GM18517 (cell line): ENCODE results near the gene CCL17.
"Not testable (repeated sequence)": the region's sequence is repeated elsewhere in the genome, so short reads cannot be mapped to it uniquely, and the experiment has no call there.

Experiments
- ATAC-seq: cut with Tn5 transposase; IDR thresholded peaks from one replicate; pipeline ENCODE4 v1.9.1; 2021; ENCODE audit warnings: mild to moderate bottlenecking, moderate library complexity; ENCODE audit not compliant: unreplicated experiment

The CCL17 gene

DNA sequence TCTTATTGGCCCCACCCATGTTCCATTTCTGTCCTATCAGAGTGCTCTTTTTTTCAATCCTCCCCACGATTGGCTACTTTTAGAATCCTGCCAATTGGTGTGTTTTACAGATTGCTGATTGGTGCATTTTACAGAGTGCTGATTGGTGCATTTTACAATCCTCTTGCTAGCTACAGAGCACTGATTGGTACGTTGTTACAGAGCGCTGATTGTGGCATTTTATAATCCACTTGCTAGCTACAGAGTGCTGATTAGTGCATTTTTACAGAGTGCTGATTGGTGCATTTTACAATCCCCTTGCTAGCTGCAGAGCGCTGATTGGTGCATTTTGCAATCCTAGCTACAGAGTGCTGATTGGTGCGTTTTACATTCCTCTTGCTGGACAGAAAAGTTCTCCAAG, 9.5 kb upstream of the CCL17 start:
- no peak for ATAC-seq

DNA sequence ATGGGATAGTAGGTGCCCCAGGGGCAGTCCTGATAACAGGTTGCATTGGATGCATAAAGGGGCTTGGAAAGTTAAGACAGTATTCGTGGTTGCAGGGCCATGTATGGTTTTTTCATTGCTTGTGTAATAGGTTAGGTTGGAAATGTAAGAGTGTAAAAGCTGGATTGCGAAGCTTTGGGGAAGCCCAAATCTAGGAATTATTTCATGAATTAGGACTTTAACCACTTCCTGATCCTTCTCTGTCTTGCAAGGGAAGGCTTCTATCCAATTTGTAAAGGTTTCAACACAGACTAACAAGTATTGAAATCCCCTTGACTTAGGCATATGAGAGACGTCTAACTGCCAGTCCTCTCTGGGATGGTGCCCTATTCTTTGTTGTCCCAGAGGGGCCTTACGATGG, 7.8 kb upstream of the CCL17 start:
- ATAC-seq, result no peak

DNA sequence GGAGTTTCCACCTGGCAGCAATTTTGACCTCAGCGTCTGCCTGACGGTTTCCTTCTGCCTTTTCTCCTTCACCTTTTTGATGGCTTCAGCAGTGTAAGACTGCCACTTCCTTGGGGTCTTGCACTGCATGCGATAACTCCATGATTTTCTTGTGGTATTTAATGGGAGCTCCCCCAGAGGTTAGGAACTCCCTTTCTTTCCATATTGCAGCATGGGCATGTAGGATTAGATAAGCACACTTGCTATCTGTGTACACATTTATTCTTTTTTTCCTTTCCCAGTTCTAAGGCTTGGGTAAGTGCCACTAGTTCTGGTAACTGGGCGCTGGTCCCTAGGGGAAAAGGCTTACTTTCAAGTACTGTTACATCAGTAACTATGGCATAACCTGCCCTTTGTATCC, 7.1 kb upstream of the CCL17 start:
- not testable (repeated sequence) for ATAC-seq

DNA sequence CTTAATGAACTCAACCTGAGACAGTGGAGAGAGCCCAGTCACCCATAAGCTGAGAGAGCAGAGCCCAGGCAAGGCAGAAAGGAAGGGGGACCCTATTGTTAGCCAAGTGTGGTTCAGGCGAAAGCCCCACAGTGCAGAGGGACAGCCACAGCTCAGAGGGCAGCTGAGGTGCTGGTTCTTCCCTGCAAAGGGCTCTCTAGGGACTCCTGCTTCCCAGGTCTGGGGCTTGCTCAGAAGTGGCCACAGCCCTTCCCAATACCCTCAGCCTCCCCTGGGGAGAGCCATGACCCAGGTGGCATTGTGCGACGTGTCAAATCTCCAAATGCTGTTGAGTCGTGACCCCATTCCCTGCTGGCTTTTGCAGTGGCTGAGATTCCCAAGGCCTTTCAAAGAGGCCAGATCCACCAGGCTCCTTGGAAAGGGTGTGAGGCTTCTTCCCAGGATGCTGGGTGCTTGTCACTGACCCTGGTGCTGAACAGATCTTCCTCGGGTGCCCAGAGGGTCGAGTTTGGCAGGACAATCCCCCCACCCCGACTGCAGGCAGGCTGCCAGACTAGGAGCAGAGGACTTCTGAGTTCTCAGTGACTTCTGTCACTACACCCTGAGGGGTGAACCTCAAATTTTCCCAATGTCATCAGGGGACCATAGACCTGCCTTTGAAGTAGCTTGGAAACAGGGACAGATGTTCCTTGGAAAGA, 2.5 kb upstream of the CCL17 start:
- ATAC-seq, result no peak

DNA sequence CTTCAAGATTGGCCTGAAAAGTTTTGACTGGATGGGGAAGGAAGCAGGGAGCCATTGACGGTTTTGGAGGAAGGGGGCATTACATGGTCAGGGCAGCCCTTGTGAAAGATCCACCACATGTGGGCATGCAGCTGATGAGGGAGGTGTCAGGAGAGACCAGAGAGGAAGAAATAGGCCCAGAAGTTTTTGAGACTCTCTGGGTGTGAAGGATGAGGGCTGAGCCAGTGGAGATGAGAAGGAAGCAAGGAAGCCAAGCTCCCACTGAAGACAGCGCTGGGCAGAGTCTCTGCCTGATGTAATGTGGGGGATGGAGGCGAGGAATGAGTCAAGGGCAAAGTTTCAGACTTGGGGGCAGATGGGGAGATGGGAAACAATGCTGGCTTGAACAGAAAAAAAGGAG, 530 bp downstream of the CCL17 start:
- ATAC-seq, result no peak

DNA sequence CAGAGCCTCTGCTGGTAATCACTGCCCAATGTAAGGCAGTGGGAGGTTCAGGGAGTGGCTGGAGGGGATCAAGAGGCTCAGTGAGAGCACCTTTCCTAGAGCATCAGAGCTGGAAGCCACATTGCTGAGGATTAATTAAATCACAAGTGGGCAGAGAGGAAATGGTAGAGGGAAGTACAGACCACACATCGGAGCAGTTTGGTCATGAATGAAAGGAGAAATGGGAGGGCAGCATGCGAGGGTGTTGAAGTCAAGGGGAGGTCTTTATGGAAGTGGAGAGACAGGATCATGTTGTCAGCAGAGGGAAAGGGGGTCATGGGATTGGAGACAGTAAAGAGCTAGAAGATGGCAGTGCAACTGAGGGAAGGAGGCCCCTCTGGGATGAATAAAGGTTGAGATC, 2.3 kb downstream of the CCL17 start:
- no peak for ATAC-seq

DNA sequence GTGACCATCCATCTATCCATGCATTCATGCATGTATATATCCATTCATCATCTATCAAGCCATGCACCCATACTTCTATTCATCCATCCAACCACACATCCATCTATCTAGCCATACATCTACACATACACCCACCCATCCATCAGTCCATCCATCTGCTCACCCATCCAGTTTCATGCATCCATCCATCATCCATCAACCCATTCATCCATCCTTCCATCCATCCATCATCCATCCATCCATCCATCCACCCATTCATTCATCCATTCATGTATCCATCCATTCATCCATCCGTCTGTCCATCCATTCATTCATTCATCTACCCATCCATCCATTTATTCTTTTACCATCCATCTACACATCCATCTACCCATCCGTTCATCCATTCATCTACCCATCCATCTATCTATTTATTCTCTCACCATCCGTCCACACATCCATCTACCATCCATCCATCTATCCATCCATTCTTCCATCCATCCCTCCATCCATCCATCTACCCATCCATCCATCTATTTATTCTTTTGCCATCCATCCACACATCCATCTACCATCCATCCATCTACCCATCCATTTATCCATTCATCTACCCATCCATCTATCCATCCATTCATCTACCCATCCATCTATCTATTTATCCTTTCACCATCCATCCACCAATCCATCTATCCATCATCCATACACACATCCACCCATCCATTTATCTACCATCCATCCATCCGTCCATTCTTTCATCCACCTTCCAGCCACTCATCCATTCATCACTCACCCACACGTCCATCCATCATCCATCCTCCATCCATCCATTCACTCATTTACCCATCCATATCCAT, 3.2 kb downstream of the CCL17 start:
- ATAC-seq, result no peak

DNA sequence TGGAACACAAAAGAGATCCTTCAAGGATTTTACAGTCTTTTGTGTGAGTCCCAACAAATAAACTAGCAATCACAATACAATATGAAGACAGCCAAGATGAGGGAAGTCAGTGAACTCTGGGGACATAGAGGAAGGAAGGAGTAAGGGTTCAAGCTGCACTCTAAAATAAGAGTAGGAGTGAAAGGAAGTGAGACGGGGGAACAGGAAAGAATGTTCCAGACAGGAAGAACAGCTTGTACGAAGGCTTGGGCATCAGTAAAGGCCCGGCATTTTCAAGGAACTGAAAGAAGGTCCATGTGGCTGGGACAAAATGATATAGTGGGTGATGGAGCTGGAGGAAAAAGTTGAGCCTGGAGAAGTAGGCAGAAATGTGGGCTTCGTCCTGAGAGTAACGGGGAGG, 4.5 kb downstream of the CCL17 start:
- ATAC-seq, result no peak

DNA sequence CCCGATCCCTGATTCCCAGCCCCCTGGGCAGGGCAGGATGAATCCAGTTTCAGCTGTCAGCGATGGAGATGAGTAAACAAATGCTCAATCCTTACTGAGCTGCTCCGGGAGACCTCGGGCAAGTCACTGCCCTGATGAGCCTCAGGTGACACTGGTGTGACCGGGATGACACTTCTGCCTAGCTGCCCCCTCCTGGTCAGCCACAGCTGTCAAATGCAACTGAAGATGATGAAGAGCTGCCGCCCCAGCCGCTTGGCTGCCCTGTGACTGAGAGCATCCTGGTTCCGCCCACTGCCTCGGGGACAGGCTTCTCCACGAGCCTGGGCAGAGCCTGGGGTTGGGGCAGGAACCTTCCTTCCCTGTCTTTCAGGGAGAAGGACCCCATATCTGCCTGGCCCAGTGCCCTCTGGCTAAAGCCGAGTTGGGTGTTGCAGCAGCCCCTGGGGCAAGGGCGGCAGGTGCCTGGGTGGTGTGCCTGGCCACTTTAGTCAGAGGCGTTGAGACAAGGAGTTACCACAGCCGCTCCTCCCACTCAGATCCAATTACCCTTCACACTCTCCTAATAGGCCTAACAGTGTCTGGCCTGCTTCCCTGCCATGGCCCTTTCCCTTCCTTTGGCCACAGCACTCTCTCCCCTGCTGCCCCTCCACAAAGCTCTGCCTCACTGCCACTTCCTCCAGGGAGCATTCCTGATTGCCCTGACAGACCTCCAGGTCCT, 5.5 kb downstream of the CCL17 start:
- no peak for ATAC-seq

DNA sequence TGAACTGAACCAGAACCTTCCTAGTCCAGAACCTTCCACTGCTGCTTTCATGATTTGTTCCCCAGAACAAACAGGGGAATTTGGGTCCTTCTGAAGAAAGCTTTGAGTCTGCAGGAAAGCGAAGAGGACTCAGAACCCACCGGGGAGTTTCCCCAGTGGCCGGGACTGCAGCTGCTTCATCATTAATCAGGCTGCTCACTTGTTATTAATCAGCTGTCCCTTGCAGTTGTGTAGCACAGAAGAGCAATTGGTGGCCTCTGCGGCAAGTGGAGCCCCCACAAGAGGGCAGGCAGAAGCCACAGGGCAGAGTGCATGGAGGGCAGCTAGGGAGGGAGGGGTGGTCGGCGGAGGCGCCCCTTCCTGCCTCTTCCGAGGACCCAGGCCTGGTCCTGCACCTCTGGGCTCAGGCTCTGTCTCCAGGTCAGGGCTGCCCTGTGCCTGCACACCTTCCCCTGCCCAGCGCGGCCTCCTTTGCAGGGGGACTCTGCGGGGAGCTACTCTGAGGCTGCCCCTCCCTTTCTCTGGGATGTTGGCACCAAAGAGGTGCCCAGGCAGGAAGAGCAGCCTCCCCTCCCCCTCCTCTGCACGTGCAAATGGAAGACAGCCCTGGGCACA, 6.9 kb downstream of the CCL17 start:
- ATAC-seq, result no peak

DNA sequence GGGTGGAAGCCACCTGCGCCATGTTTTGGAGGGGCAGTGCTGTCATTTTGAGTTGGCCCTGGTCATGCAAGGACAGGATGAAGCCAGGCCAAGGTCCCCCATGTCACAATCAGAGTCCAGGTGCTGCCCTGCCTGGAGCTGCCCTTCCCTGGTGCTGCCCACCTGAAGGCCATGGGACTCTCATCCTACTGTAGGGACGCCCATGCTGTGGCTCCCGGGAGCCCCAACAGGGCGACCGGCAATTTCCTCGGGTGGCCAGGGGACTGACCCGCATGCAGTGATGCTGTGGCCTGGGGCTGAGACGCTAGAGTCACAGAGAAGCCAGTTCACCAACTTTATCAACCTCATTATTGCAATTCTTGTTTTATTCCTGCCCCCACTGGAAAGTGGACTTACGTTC, 8.0 kb downstream of the CCL17 start:
- ATAC-seq, result no peak

DNA sequence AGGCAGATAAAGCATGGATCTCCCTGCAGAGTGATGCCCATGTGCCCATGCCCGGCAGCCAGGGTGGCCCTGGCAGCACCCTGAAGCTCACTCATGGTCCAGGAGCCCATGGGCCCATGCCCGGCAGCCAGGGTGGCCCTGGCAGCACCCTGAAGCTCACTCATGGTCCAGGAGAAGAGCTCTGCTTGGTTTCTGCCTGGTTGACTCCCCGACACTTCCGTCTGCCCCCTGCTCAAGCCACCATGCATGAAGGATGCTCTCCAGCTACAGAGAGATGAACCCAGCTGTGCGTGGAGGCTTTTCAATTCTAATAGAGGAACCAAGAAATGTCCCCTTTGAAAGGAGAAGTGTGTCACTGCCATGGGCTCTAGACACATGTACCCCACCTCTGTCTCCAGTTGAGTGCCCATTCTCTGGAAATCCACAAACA, 8.7 kb downstream of the CCL17 start:
- no peak for ATAC-seq

DNA sequence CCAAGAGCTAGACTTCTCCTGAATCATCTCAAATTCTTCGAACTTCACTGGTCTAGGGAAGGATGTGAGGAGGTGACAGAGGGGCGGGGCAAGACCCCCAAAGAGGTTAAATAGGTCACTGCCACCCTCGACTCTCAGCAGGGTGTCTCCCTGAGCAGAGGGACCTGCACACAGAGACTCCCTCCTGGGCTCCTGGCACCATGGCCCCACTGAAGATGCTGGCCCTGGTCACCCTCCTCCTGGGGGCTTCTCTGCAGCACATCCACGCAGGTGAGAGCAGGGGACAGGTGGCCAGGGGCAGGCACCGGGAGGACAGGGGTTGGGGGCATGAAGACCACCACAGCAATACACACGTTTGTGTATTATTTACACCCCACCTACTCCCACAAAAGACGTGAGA, 9.2 kb downstream of the CCL17 start:
- no peak for ATAC-seq

DNA sequence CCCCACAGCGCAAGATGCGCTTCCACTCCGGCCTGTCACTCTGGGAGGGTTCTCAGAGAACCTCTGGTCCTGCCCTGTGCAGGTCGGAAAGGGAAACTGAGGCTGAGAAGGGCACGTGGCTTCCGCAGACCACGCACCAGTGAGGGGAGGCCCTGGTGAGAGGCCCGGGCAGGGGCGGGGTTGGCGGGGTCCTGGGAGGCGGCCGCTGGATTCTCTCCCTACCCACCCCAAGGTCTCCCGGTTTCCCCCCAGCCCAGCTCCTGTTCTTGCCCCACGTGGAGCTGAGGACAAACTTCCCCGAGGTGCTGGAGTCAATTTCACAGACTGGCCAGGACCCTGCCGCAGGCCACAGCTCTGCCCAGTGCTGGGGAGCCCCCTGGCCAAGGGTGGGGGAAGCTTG, 11.5 kb downstream of the CCL17 start:
- ATAC-seq, result no peak

DNA sequence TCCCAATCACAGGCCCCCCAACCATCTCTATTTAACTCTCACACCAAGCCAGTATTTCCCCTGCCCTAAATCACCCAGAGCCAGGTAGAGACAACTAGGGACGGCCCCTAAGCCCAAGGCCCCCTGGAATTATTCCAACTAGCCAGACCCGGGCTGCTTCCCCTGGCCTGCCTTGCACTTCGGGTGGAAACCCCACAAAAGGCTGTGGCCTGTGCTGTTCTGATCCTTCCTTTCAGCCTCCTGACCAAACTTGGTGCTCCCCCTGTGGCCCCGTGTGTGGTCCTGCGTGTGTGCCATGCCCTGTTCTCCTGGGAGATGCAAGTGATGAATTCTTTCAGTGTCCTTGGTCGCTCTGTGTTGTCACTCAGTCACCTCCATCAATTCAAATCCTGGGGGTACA, 14.9 kb downstream of the CCL17 start:
- ATAC-seq, result no peak

DNA sequence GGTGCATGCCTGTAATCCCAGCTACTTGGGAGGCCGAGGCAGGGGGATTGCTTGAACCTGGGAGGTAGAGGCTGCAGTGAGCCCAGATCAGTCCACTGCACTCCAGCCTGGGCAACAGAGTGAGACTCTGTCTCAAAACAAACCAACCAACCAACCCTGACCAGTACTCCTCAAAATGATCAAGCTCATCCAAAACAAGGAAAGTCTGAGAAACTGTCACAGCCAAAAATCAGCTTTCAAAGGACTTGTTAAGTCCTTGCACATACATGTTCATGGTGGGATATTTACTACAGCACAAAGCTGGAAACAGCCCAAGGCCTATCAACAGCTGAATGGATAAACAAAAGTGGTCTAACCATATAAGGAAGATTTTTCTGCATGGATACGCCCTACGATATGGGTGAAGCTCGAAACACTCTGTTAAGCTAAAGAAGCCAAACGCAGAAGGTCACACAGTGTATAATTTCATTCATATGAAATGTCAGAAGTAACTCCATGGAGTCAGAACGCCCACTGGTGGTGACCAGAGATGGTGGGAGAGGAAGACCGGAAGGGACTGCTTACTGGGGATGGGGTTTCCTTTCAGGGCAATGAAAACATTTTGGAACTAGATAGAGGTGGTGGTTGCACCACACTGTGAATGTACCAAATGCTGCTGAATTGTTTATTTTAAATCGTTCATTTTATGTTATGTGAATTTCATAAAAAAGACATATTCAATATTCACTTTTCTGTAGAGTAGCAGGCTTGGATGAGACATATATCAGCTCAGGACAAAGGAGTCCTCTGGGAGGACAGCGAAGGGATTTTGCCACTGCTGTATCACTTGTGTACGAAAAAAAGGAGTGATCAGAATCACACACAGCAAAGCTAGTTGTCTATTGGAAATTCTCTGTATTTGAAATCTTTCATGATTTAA, 17.7 kb downstream of the CCL17 start:
- no peak for ATAC-seq

DNA sequence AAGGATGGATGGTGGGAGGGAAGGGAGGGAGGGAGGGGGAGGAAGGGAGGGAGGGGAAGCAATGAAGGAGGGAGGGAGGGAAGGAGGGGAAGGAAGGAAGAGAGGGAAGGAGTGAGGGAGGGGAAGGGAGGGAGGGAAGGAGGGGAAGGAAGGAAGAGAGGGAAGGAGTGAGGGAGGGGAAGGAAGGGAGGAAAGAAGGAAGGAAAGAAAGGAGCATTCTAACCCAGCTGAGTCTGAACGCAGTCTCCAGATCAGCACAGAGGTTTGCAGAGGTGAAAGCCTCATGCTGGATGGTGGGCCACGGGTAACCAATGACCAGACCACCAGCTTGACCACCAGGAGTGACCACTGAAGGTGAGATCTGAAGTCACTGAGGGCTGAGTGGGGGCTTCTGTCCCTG, 18.6 kb downstream of the CCL17 start:
- ATAC-seq, result no peak

DNA sequence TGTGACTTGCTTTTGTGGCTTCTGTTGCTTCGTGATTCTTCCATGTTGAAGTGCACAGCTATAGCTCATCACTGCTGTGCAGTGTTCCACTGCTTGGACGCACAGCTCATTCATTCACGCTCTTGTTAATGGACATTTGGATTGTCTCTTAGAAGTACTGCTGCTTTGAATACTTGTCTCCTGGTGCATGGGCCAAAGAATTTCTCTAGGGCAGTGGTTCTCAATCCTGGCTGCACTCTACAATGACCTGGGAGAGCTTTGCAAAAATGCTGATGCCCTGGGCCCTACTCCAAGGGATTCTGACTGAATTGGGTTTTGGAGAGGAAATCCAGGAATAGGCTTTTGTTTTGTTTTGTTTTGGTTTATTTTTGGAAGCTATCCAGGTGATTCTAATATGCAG, 20.0 kb downstream of the CCL17 start:
- no peak for ATAC-seq

DNA sequence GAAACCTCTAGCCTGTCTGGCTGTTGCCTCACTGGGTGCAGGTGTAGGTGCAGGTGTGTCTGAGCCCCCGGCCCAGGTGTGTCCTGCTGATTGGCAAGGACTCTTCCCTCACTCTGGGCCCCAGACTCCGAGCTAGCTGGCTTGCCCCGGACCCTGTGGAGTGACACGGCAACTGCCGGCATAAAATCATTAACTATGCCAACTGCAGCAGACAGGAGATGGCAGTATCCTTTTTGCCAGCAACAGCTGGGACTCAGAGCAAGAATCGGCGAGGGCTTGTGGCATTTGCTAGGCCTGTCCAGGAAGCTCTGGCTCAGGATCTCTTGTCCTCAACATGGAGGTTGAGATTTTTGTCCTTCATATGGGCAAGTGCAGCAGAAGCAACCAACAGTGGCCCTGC, 21.8 kb downstream of the CCL17 start:
- no peak for ATAC-seq

DNA sequence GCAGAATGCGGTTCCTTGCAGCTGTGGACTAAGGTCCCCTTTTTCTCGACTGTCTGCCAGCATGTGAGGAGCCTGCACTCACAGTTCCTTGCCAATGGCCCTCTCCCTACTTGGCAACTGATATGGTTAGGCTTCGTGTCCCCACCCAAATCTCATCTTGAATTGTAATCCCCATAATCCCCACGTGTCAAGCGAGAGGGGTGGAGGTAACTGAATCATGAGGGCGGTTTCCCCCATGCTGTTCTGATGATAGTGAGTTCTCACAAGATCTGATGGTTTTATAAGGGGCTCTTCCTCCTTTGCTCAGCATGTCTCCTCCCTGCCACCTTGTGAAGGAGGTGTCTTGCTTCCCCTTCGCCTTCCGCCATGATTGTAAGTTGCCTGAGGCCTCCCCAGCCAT, 22.7 kb downstream of the CCL17 start:
- ATAC-seq, result no peak
